ENCODE results near the gene CPPED1. TPM values are rescaled to one million over a fixed set of nuclear protein-coding genes. Genes with fewer than 3 reads are reported as not detected.

Gene CPPED1
- total RNA-seq, 1 experiment from 2014 or later, result 8.1 TPM

- CTCF ChIA-PET, result no interaction called here
- H3K27me3 ChIP-seq (ENCODE audit: insufficient read depth, low read length), result no peaks in the 10 kb centered on the region
- DNase-seq (ENCODE audit: low read depth, low spot score) (no peak), ATAC-seq (no peak)
- RAD21 ChIA-PET (ENCODE audit: low non-redundant PET in 1 of 2, low total read pairs in 2 of 2, uncharacterized antibody in 2 of 2, unreplicated experiment in 2 of 2), result no interaction called here
- no peak overlapping the region for H3K4me3 ChIP-seq (replicated peaks in 1 of 2; ENCODE audit: low read depth in 1 of 2, low read length in 2 of 2)
- H3K9me3 ChIP-seq (ENCODE audit: control insufficient read depth in 1 of 2, insufficient read depth in 1 of 2, low read depth in 1 of 2, low read length in 2 of 2), result peaks cover 3 to 7% of the 10 kb centered on the region in 2 experiments; a peak in 1 of 4 replicates
- no peaks in the 10 kb centered on the region for H4K20me1 ChIP-seq (ENCODE audit: insufficient read depth)
- H3K27ac ChIP-seq (ENCODE audit: low read depth, low read length), result no peak overlapping the region
- no peak overlapping the region for H2AFZ ChIP-seq (ENCODE audit: low read depth, low read length, poor library complexity, severe bottlenecking)
- H3K79me2 ChIP-seq (ENCODE audit: insufficient read depth, low read length), result no peaks in the 10 kb centered on the region
- no TSS peak for BruUV-seq (replicated peaks)
- H3K4me1 ChIP-seq (ENCODE audit: control insufficient read depth in 1 of 2, insufficient read depth in 2 of 2, low read length in 2 of 2), result no peaks in the 10 kb centered on the region
- intact Hi-C loops (cut with micrococcal nuclease), result no loop called here
- H3K4me2 ChIP-seq (ENCODE audit: low read length), result no peak overlapping the region
- H3K36me3 ChIP-seq (ENCODE audit: control insufficient read depth in 1 of 2, insufficient read depth in 2 of 2, low read length in 2 of 2), result no peaks in the 10 kb centered on the region
- H3K9me2 ChIP-seq (ENCODE audit: insufficient read depth), result no peaks in the 10 kb centered on the region
- POLR2A ChIA-PET, result no interaction called here
- no peak for TF ChIP-seq CBX3 (IDR thresholded peaks at IDR 0.05; ENCODE audit: low read depth)
- no peak for TF ChIP-seq FOSL1 (IDR thresholded peaks at IDR 0.05; ENCODE audit: low read depth)
- no peak for TF ChIP-seq JUND (IDR thresholded peaks at IDR 0.05)
- no peak for TF ChIP-seq POLR2AphosphoS5 (IDR thresholded peaks at IDR 0.05; ENCODE audit: low read depth, low read length)
- no peak overlapping the region for H3K9ac ChIP-seq (ENCODE audit: low read length)
Measured at GRCh38 chr16:12669908-12670307, 133.8 kb downstream of the CPPED1 start.

GRCh38 chr16:12667909-12668308 lies 135.8 kb downstream of the CPPED1 start:
- Histone ChIP-seq H3K27me3 (ENCODE audit: insufficient read depth, low read length) (no peaks in the 10 kb centered on the region), H3K4me2 (ENCODE audit: low read length) (no peak overlapping the region), H3K9me2 (ENCODE audit: insufficient read depth) (no peaks in the 10 kb centered on the region), H3K27ac (ENCODE audit: low read depth, low read length) (no peak overlapping the region), H3K4me3 (replicated peaks in 1 of 2; ENCODE audit: low read depth in 1 of 2, low read length in 2 of 2) (no peak overlapping the region), H3K9ac (ENCODE audit: low read length) (no peak overlapping the region), H4K20me1 (ENCODE audit: insufficient read depth) (no peaks in the 10 kb centered on the region), H2AFZ (ENCODE audit: low read depth, low read length, poor library complexity, severe bottlenecking) (no peak overlapping the region), H3K4me1 (ENCODE audit: control insufficient read depth in 1 of 2, insufficient read depth in 2 of 2, low read length in 2 of 2) (no peaks in the 10 kb centered on the region), H3K9me3 (ENCODE audit: control insufficient read depth in 1 of 2, insufficient read depth in 1 of 2, low read depth in 1 of 2, low read length in 2 of 2) (peaks cover 3 to 7% of the 10 kb centered on the region in 2 experiments; a peak in 1 of 4 replicates), H3K36me3 (ENCODE audit: control insufficient read depth in 1 of 2, insufficient read depth in 2 of 2, low read length in 2 of 2) (no peaks in the 10 kb centered on the region), H3K79me2 (ENCODE audit: insufficient read depth, low read length) (no peaks in the 10 kb centered on the region)
- BruUV-seq (replicated peaks), result no TSS peak
- DNase-seq (ENCODE audit: low read depth, low spot score), result no peak
- CTCF ChIA-PET, result no interaction called here
- RAD21 ChIA-PET (ENCODE audit: low non-redundant PET in 1 of 2, low total read pairs in 2 of 2, uncharacterized antibody in 2 of 2, unreplicated experiment in 2 of 2), result no interaction called here
- intact Hi-C loops (cut with micrococcal nuclease), result no loop called here
- ATAC-seq, result no peak
- TF ChIP-seq POLR2AphosphoS5 (IDR thresholded peaks at IDR 0.05; ENCODE audit: low read depth, low read length), result no peak
- TF ChIP-seq EGR1 (IDR thresholded peaks at IDR 0.05; ENCODE audit: low read depth), result no peak
- POLR2A ChIA-PET, result no interaction called here
